ENCODE results near the gene NDUFV1. TPM values are rescaled to one million over a fixed set of nuclear protein-coding genes. Genes with fewer than 3 reads are reported as not detected.

NDUFV1 gene
- total and polyA plus RNA-seq, 9 of the 15 experiments (the other 6 are each of a cell fraction or from before 2014, with no cell fraction given) = 10.8 to 423 (median 209) TPM

- TF ChIP-seq CHAMP1 (IDR thresholded peaks at IDR 0.05) (no peak), ZEB2 (IDR thresholded peaks at IDR 0.05) (no peak), NFIC (IDR thresholded peaks at IDR 0.05) (peak; percentile 48)
Measured at GRCh38 chr11:67632175-67632981, 25.6 kb downstream of the NDUFV1 start (continued).

DNA sequence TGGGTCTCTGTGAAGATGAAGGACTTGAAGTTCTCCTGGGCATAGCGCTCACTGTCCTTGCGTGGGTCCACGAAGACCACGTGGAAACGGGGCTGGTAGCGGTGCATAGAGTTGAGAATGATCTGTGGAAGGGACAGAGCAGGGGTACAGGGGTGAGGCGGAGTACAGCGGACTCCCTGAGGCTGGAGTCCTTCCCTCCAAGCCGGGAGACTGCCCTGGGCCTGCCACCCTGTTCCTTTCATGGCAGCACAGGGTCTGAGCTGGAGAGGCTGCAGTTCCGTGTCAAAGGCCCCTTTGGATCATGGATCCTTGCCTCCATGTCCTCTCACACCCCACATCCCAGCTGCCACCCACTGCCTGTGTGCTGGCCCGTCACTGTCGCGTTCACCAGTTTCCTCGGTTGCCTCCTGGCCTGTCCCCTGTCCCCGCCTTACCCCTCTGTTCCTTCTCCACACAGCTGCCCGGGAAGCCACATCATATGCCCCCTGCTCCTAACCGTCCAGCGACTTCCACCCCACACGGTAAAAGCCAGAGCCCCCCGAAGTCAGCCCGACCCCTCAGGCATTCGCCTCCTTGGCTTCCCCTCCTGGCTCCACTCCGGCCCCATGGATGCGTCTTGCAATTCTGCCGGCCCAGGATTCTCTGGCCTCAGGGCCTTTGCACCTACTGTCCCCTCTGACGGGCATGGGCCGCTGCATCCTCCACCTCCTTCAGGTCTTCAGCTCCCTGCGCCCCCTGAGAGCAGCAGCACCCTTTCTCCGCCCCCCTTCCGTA, 26.4 kb downstream of the NDUFV1 start:
- WGBS (ENCODE audit: insufficient coverage, low coverage, missing lambda C conversion rate) = 73% methylated on average over 23 of the region's 30 CpGs
- TF ChIP-seq TFE3 (CRISPR knock-in tag; IDR thresholded peaks at IDR 0.05) (no peak), ZC3H8 (IDR thresholded peaks at IDR 0.05) (no peak), KDM1A (IDR thresholded peaks at IDR 0.05) (peak in 1 of 2 experiments; percentile 20; a peak in 1 of 4 replicates), ZNF384 (IDR thresholded peaks at IDR 0.05; ENCODE audit: low read depth, low read length) (no peak), ZBTB33 (CRISPR knock-in tag; IDR thresholded peaks at IDR 0.05) (0 out of 2 replicates have a peak, but pooled peaks have one; percentile 9)
- TF ChIP-seq, protein P1, sequence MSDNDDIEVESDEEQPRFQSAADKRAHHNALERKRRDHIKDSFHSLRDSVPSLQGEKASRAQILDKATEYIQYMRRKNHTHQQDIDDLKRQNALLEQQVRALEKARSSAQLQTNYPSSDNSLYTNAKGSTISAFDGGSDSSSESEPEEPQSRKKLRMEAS (CRISPR knock-in tag; IDR thresholded peaks at IDR 0.05) = no peak

More for the DNA sequence above, 26.4 kb downstream of the NDUFV1 start:
- FAIRE-seq (no peak), DNase-seq (ENCODE audit: extremely low read depth in 1 of 4, low spot score in 3 of 4) (no peak), ATAC-seq (no peak)
- Histone ChIP-seq H3K4me2 (ENCODE audit: insufficient read depth, low read length) (no peak overlapping the region), H3K27ac (ENCODE audit: extremely low read depth, low read depth, low read length) (no peak overlapping the region), H3K79me2 (ENCODE audit: control insufficient read depth, insufficient read depth, low read length) (no peaks in the 10 kb centered on the region), H3K36me3 (ENCODE audit: control insufficient read depth, insufficient read depth, low read length) (peaks cover 4% of the 10 kb centered on the region; the same call in 1 of the 3 replicates), H4K20me1 (replicated peaks; ENCODE audit: control insufficient read depth, insufficient read depth, low read length) (no peaks in the 10 kb centered on the region), H3K4me1 (replicated peaks in 1 of 2; ENCODE audit: control insufficient read depth in 2 of 2, insufficient read depth in 2 of 2, low read length in 2 of 2) (peaks cover 10 to 59% of the 10 kb centered on the region in 2 experiments), H3K27me3 (ENCODE audit: control insufficient read depth in 2 of 2, insufficient read depth in 2 of 2, low read length in 2 of 2) (no peaks in the 10 kb centered on the region), H2AFZ (ENCODE audit: low read depth, low read length) (no peak overlapping the region), H3K9me3 (replicated peaks; ENCODE audit: control insufficient read depth, insufficient read depth, low read depth, low read length) (no peaks in the 10 kb centered on the region), H3K4me3 (no peak overlapping the region), H3K9ac (ENCODE audit: insufficient read depth in 1 of 2, low read depth in 2 of 2, low read length in 2 of 2) (peak overlapping the region in 1 of 2 experiments; percentile 70; a peak in 1 of 4 replicates), H3K9me1 (ENCODE audit: control insufficient read depth, insufficient read depth, low read length) (no peaks in the 10 kb centered on the region)
- intact Hi-C loops (cut with micrococcal nuclease) = loop anchor here (5.0 kb wide), 1 partner anchor 64 kb away; no protein-coding TSS in a partner anchor
- BruUV-seq (replicated peaks) = no TSS peak
- POLR2A ChIA-PET = interaction anchor here (0.6 kb wide), 1 partner anchor 190 kb away, joined by 3 read pairs; no protein-coding TSS in a partner anchor
- in situ Hi-C loops (cut with MboI) = no loop called here
- CTCF ChIA-PET (ENCODE audit: low intra/inter-chr PET ratio) = interaction anchor here (0.6 kb wide), 1 partner anchor 1699 kb away, joined by 3 read pairs; no protein-coding TSS in a partner anchor
